Adrenal gland (tissue), 12 donors: ENCODE measurements around the gene DBNDD1. TPM values are rescaled to one million over a fixed set of nuclear protein-coding genes. Genes with fewer than 3 reads are reported as not detected.

Experiments used
- DNase-seq, 7 donors: peaks; one replicate each; pipeline ENCODE4 v3.0.0-alpha.2; 2019 to 2020
- H3K27ac ChIP-seq, 5 donors: fragments of 200-600 bp; sonication (generic) in 4 of 5; 1 replicate in 3 of 5; 2 replicates in 2 of 5; pipeline versions ENCODE4 v1.5.1 to v1.8.0; 2016 to 2020; ENCODE audit warnings: mild to moderate bottlenecking in 1 of 5
- H3K27me3 ChIP-seq: fragments of 200-600 bp; 2 replicates; pipeline ENCODE4 v1.8.0; 2021
- H3K36me3 ChIP-seq, 2 donors: fragments of 200-600 bp; replicated peaks in 1 of 2; 1 replicate in 1 of 2; 2 replicates in 1 of 2; pipeline versions ENCODE4 v1.5.1 to v1.8.0; 2018 to 2022
- H3K4me1 ChIP-seq, 2 donors: fragments of 200-600 bp; replicated peaks in 1 of 2; 1 replicate in 1 of 2; 2 replicates in 1 of 2; pipeline versions ENCODE4 v1.5.1 to v1.8.0; 2018 to 2021
- H3K4me3 ChIP-seq, 4 donors: fragments of 200-600 bp; sonication (generic) in 3 of 4; one replicate each; pipeline ENCODE4 v1.5.1; 2016 to 2018
- H3K9me3 ChIP-seq, 3 donors: fragments of 200-600 bp; sonication (generic) in 1 of 3; replicated peaks in 1 of 3; 1 replicate in 2 of 3; 2 replicates in 1 of 3; pipeline versions ENCODE4 v1.5.1 to v1.8.0; 2016 to 2021
- CTCF ChIP-seq, 6 experiments: fragments of 450-650 bp in 4 of 6; fragments of 200-600 bp in 2 of 6; sonication (generic) in 1 of 6; IDR thresholded peaks; 1 replicate in 5 of 6; 2 replicates in 1 of 6; pipeline versions ENCODE4 v1.5.1 to v1.8.0; 2016 to 2021; ENCODE audit warnings: antibody characterized with exemption in 6 of 6, mild to moderate bottlenecking in 2 of 6, moderate library complexity in 1 of 6
- POLR2A ChIP-seq, 2 donors: fragments of 450-650 bp; IDR thresholded peaks; one replicate each; pipeline ENCODE4 v1.6.1; 2017; ENCODE audit warnings: antibody characterized with exemption in 2 of 2, mild to moderate bottlenecking in 2 of 2, moderate library complexity in 1 of 2
- WGBS, 4 donors: extraction: QIAGEN DNeasy Blood & Tissue Kit in 2 of 4; methylation state at CpG; one replicate each; pipeline versions ENCODE4 v1.1.5 to v1.1.7; 2013 to 2017; 5-methylcytosine and 5-hydroxymethylcytosine counted together
- intact Hi-C, 2 donors: fragments of 100-400 bp; cut with DNase I; formaldehyde crosslinking; loops; one replicate each; pipeline versions ENCODE4 v1.14.1 to v1.15.0; 2022 to 2023
- polyA plus RNA-seq, 3 donors: library from polyadenylated mRNA; stranded (reverse); fragments of 200-250 nt in 2 of 3; fragments of 350-450 nt in 1 of 3; fragmentation: Illumina TruSeq in 1 of 3; extraction: RNeasy Lipid Tissue Mini Kit (QIAGEN cat#74804) in 1 of 3; gene quantifications; one replicate each; pipeline ENCODE4 v1.2.3, GENCODE V29; 2013 to 2014
- total RNA-seq, 9 donors: library from RNA; depleted of rRNA in 4 of 9; stranded (reverse); fragments of >200 nt in 4 of 9; fragments of 120-200 nt in 1 of 9; fragmentation: NEBNext Ultra II Directional in 1 of 9; extraction: Animal tissue kit (Norgen Biotek cat#: 25700) in 1 of 9; gene quantifications; one replicate each; pipeline versions ENCODE4 v1.1.0 to v1.2.4, GENCODE V29; 2013 to 2023
- donor health status: healthy with polysubstance abuse.
- donor health status: Bipolar disorder and iron deficiency.
- donor health status: DM: yes; HTN: yes; CAD: no.
- donor health status: DM: no; HTN: no; CAD: no.
- donor health status: DM: no; HTN: no; CAD: no.
- donor health status: DM: yes; HTN: yes; CAD: no.

DBNDD1 gene
- total and polyA plus RNA-seq, 12 donors = 1.4 to 24.2 (median 7.0) TPM

GRCh38 chr16:89973654-89974335, 45.5 kb downstream of the DBNDD1 start:
- DNase-seq = no peak
- intact Hi-C loops = no loop called here
- Histone ChIP-seq H3K9me3 (no peaks in the 10 kb centered on the region), H3K4me1 (peaks cover 7 to 26% of the 10 kb centered on the region in 2 donors), H3K27ac (no peak overlapping the region), H3K4me3 (peak overlapping the region in 1 of 4 donors; percentile 84), H3K27me3 (no peaks in the 10 kb centered on the region), H3K36me3 (peaks cover 0 to 14% of the 10 kb centered on the region in 2 donors)
- TF ChIP-seq POLR2A (IDR thresholded peaks at IDR 0.05) = no peak
- no peak for TF ChIP-seq CTCF (IDR thresholded peaks at IDR 0.05)
- 91 to 98% (median 95%) methylated on average over 13 of the region's 13 CpGs for WGBS, 4 donors

DNA sequence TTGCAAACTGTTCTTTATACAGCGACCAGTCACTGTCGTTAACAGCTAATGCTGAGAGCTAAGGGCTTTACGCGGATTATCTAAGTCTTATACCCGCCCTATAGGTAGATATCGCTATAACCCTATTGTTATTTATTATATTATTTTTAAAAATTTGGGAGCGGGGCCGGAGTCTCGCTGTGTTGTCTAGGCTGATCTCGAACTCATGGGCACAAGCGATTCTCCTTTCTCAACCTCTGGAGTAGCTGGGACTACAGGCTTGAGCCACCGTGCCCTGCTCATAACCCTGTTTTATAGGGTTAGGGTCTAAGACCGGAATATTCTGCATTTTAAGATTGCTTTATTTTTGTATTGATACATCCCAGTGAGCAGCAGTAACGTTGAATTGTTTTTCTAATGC, 46.0 kb downstream of the DBNDD1 start:
- Histone ChIP-seq H3K9me3 (no peaks in the 10 kb centered on the region), H3K27ac (peak overlapping the region; percentile 87 to 96 (median 91)), H3K4me1 (peaks cover 7 to 26% of the 10 kb centered on the region in 2 donors), H3K27me3 (no peaks in the 10 kb centered on the region), H3K36me3 (peaks cover 0 to 9% of the 10 kb centered on the region in 2 donors), H3K4me3 (peak overlapping the region; percentile 84 to 100 (median 92))
- intact Hi-C loops = no loop called here
- TF ChIP-seq CTCF (IDR thresholded peaks at IDR 0.05) = no peak
- TF ChIP-seq POLR2A (IDR thresholded peaks at IDR 0.05) = no peak
- no peak for DNase-seq
- WGBS, 4 donors = 14 to 16% (median 15%) methylated on average over 14 of the region's 14 CpGs

- Histone ChIP-seq H3K4me1 (peaks cover 7 to 26% of the 10 kb centered on the region in 2 donors), H3K27ac (peak overlapping the region; percentile 87 to 96 (median 91)), H3K27me3 (no peaks in the 10 kb centered on the region), H3K9me3 (no peaks in the 10 kb centered on the region), H3K4me3 (peak overlapping the region; percentile 84 to 100 (median 92)), H3K36me3 (peaks cover 0 to 2% of the 10 kb centered on the region in 2 donors)
- peak; percentile 90 to 94 (median 92) for DNase-seq
- 0 to 2% (median 1%) methylated on average over 26 to 104 of the region's 104 CpGs for WGBS, 4 donors
- intact Hi-C loops = no loop called here
- TF ChIP-seq POLR2A (IDR thresholded peaks at IDR 0.05) (peak; percentile 87 to 89), CTCF (IDR thresholded peaks at IDR 0.05) (peak in 1 of 6 experiments; percentile 15)
Observed at GRCh38 chr16:89972244-89973234, 46.7 kb downstream of the DBNDD1 start.
